ENCODE results near the gene PKD1L1. TPM values are rescaled to one million over a fixed set of nuclear protein-coding genes. Genes with fewer than 3 reads are reported as not detected.
"Not testable (repeated sequence)": the region's sequence is repeated elsewhere in the genome, so short reads cannot be mapped to it uniquely, and the experiment has no call there.

The PKD1L1 gene
- total RNA-seq, 4 donors from 2014 or later = 0.12 to 1.3 (median 0.45) TPM

- Histone ChIP-seq H3K4me1 (peaks cover 0 to 5% (median 0%) of the 10 kb centered on the region in 3 donors), H3K4me3 (no peak overlapping the region), H3K27ac (no peak overlapping the region), H3K27me3 (no peaks in the 10 kb centered on the region), H3K9me3 (no peaks in the 10 kb centered on the region), H3K36me3 (no peaks in the 10 kb centered on the region)
- WGBS, 2 donors (ENCODE audit: low coverage in 1 of 2) = 68 to 82% methylated on average over 8 of the region's 8 CpGs
- no peak for TF ChIP-seq POLR2A (IDR thresholded peaks at IDR 0.05)
- TF ChIP-seq EP300 (IDR thresholded peaks at IDR 0.05) = no peak
- no peak for ATAC-seq
Observed at GRCh38 chr7:47988496-47989386, 40.5 kb upstream of the PKD1L1 start.

- Histone ChIP-seq H3K9me3 (no peaks in the 10 kb centered on the region), H3K36me3 (peaks cover 0 to 8% of the 10 kb centered on the region in 2 donors), H3K4me1 (peaks cover 5 to 12% (median 9%) of the 10 kb centered on the region in 3 donors), H3K27me3 (no peaks in the 10 kb centered on the region), H3K4me3 (no peak overlapping the region), H3K27ac (no peak overlapping the region)
- 38 to 57% methylated on average over 2 of the region's 2 CpGs for WGBS, 2 donors (ENCODE audit: low coverage in 1 of 2)
- TF ChIP-seq EP300 (IDR thresholded peaks at IDR 0.05) (no peak), CTCF (IDR thresholded peaks at IDR 0.05) (no peak), POLR2AphosphoS5 (IDR thresholded peaks at IDR 0.05) (no peak), POLR2A (IDR thresholded peaks at IDR 0.05) (no peak)
- no peak for ATAC-seq
Observed at GRCh38 chr7:47982610-47983009, 34.3 kb upstream of the PKD1L1 start.

GRCh38 chr7:47980648-47981047 is 32.4 kb upstream of the PKD1L1 start:
- ATAC-seq, H3K27ac ChIP-seq, H3K9me3 ChIP-seq, H3K4me3 ChIP-seq, H3K27me3 ChIP-seq: not testable (repeated sequence)
- no CpG with 5 or more reads among the region's 5 CpGs for WGBS, 2 donors (ENCODE audit: low coverage in 1 of 2)
- Histone ChIP-seq H3K4me1 (peaks cover 5 to 21% (median 9%) of the 10 kb centered on the region in 3 donors), H3K36me3 (peaks cover 0 to 27% of the 10 kb centered on the region in 2 donors)

GRCh38 chr7:47979832-47980181 is 31.5 kb upstream of the PKD1L1 start:
- TF ChIP-seq EP300 (IDR thresholded peaks at IDR 0.05) (no peak), POLR2A (IDR thresholded peaks at IDR 0.05) (no peak), CTCF (IDR thresholded peaks at IDR 0.05) (no peak), POLR2AphosphoS5 (IDR thresholded peaks at IDR 0.05) (no peak)
- H3K9me3 ChIP-seq = no peaks in the 10 kb centered on the region
- peaks cover 5 to 21% (median 9%) of the 10 kb centered on the region in 3 donors for H3K4me1 ChIP-seq
- WGBS, 2 donors (ENCODE audit: low coverage in 1 of 2) = 17 to 24% methylated on average over 7 of the region's 7 CpGs
- peak overlapping the region; percentile 88 to 93 (median 90) for H3K27ac ChIP-seq
- no peak for ATAC-seq
- H3K27me3 ChIP-seq = no peaks in the 10 kb centered on the region
- H3K36me3 ChIP-seq = peaks cover 0 to 36% of the 10 kb centered on the region in 2 donors
- peak overlapping the region; percentile 64 to 98 for H3K4me3 ChIP-seq

- Histone ChIP-seq H3K36me3 (peaks cover 0 to 41% of the 10 kb centered on the region in 2 donors), H3K9me3 (no peaks in the 10 kb centered on the region), H3K27ac (peak within 1 kb of the TSS; percentile 88 to 93 (median 90)), H3K27me3 (no peaks in the 10 kb centered on the region), H3K4me1 (peaks cover 5 to 21% (median 9%) of the 10 kb centered on the region in 3 donors), H3K4me3 (peak within 1 kb of the TSS; percentile 64 to 98)
- ATAC-seq = peak; percentile 100
- TF ChIP-seq POLR2AphosphoS5 (IDR thresholded peaks at IDR 0.05) = peak; percentile 87
- TF ChIP-seq CTCF (IDR thresholded peaks at IDR 0.05) = no peak
- TF ChIP-seq EP300 (IDR thresholded peaks at IDR 0.05) = no peak
- TF ChIP-seq POLR2A (IDR thresholded peaks at IDR 0.05) = peak; percentile 66 to 69
- WGBS, 2 donors (ENCODE audit: low coverage in 1 of 2) = 5% methylated on average over 13 of the region's 62 CpGs; no CpG with 5 or more reads in 1 of the 2 donors
Observed at GRCh38 chr7:47979145-47979831, 31.0 kb upstream of the PKD1L1 start, which contains the start of gene HUS1. Gene HUS1, minus strand, starts transcription at chr7:47979615. Its CDS starts 96 bp downstream, at chr7:47979519.

Data from gastroesophageal sphincter (tissue), 4 donors.